Dendritic cell treated with granulocyte-macrophage colony-stimulating factor and Interleukin-4, amounts not matched to agents 40 ng/mL and 50 ng/mL, for 4 days (primary cell): ENCODE results near the gene LEFTY1.

Experiments
- H3K27ac Mint-ChIP-seq: one replicate; pipeline ENCODE4 v1.8.0; 2022; ENCODE audit warnings: mild to moderate bottlenecking, mixed read lengths
- H3K27me3 Mint-ChIP-seq: one replicate; pipeline ENCODE4 v1.8.0; 2022; ENCODE audit warnings: mild to moderate bottlenecking, mixed read lengths
- H3K36me3 Mint-ChIP-seq: one replicate; pipeline ENCODE4 v1.8.0; 2022; ENCODE audit warnings: low read depth, mixed read lengths
- H3K4me1 Mint-ChIP-seq: one replicate; pipeline ENCODE4 v1.8.0; 2022; ENCODE audit warnings: low read depth, mixed read lengths
- H3K4me3 Mint-ChIP-seq: one replicate; pipeline ENCODE4 v1.8.0; 2022; ENCODE audit warnings: mild to moderate bottlenecking, moderate library complexity, mixed read lengths
- H3K9me3 Mint-ChIP-seq: one replicate; pipeline ENCODE4 v1.8.0; 2022; ENCODE audit warnings: mixed read lengths
- intact Hi-C: fragments of 100-400 bp; cut with micrococcal nuclease; formaldehyde crosslinking; loops from one replicate; pipeline ENCODE4 v1.15.0; 2022

The LEFTY1 gene

GRCh38 chr1:225923381-225923691 lies 34.4 kb upstream of the LEFTY1 start:
- Mint-ChIP-seq H3K4me1 (peaks cover 49% of the 10 kb centered on the region), H3K9me3 (no peaks in the 10 kb centered on the region), H3K27ac (peak overlapping the region; percentile 91), H3K27me3 (no peaks in the 10 kb centered on the region), H3K4me3 (peak overlapping the region; percentile 85), H3K36me3 (peaks cover 55% of the 10 kb centered on the region)
- intact Hi-C loops: loop anchor here (5.0 kb wide), 1 partner anchor 456 kb away; no protein-coding TSS in a partner anchor

- H3K27me3 Mint-ChIP-seq: no peaks in the 10 kb centered on the region
- no peaks in the 10 kb centered on the region for H3K9me3 Mint-ChIP-seq
- H3K27ac Mint-ChIP-seq: peak overlapping the region; percentile 91
- no peak overlapping the region for H3K4me3 Mint-ChIP-seq
- intact Hi-C loops: loop anchor here (5.0 kb wide), 1 partner anchor 455 kb away; no protein-coding TSS in a partner anchor
- H3K4me1 Mint-ChIP-seq: peaks cover 49% of the 10 kb centered on the region
- peaks cover 68% of the 10 kb centered on the region for H3K36me3 Mint-ChIP-seq
Observed at GRCh38 chr1:225921734-225922709, 33.1 kb upstream of the LEFTY1 start.

GRCh38 chr1:225919906-225920305 lies 31.0 kb upstream of the LEFTY1 start:
- peak overlapping the region; percentile 77 for H3K27ac Mint-ChIP-seq
- H3K4me1 Mint-ChIP-seq: peaks cover 43% of the 10 kb centered on the region
- no peaks in the 10 kb centered on the region for H3K27me3 Mint-ChIP-seq
- H3K9me3 Mint-ChIP-seq: no peaks in the 10 kb centered on the region
- intact Hi-C loops: loop anchor here (5.0 to 10.0 kb wide), 3 partner anchors 55 to 453 kb away; partner anchors contain the start of gene SRP9
- H3K4me3 Mint-ChIP-seq: no peak overlapping the region
- H3K36me3 Mint-ChIP-seq: peaks cover 89% of the 10 kb centered on the region

GRCh38 chr1:225918280-225918679 lies 29.3 kb upstream of the LEFTY1 start:
- peaks cover 40% of the 10 kb centered on the region for H3K4me1 Mint-ChIP-seq
- intact Hi-C loops: loop anchor here (10.0 kb wide), 2 partner anchors 57 to 143 kb away; partner anchors contain the start of gene SRP9
- no peaks in the 10 kb centered on the region for H3K9me3 Mint-ChIP-seq
- peaks cover 84% of the 10 kb centered on the region for H3K36me3 Mint-ChIP-seq
- no peak overlapping the region for H3K27ac Mint-ChIP-seq
- H3K27me3 Mint-ChIP-seq: no peaks in the 10 kb centered on the region
- no peak overlapping the region for H3K4me3 Mint-ChIP-seq

GRCh38 chr1:225917536-225917935 lies 28.6 kb upstream of the LEFTY1 start:
- no peak overlapping the region for H3K27ac Mint-ChIP-seq
- no peak overlapping the region for H3K4me3 Mint-ChIP-seq

GRCh38 chr1:225917101-225917500 lies 28.2 kb upstream of the LEFTY1 start:
- no peak overlapping the region for H3K27ac Mint-ChIP-seq
- peaks cover 80% of the 10 kb centered on the region for H3K36me3 Mint-ChIP-seq
- no peak overlapping the region for H3K4me3 Mint-ChIP-seq
- H3K4me1 Mint-ChIP-seq: peaks cover 28% of the 10 kb centered on the region
- H3K9me3 Mint-ChIP-seq: no peaks in the 10 kb centered on the region
- intact Hi-C loops: loop anchor here (10.0 kb wide), 2 partner anchors 58 to 142 kb away; partner anchors contain the start of gene SRP9
- no peaks in the 10 kb centered on the region for H3K27me3 Mint-ChIP-seq

More at GRCh38 chr1:225917536-225917935, 28.6 kb upstream of the LEFTY1 start:
- Mint-ChIP-seq H3K36me3 (peaks cover 83% of the 10 kb centered on the region), H3K9me3 (no peaks in the 10 kb centered on the region), H3K27me3 (no peaks in the 10 kb centered on the region), H3K4me1 (peaks cover 33% of the 10 kb centered on the region)
- intact Hi-C loops: loop anchor here (10.0 kb wide), 2 partner anchors 57 to 143 kb away; partner anchors contain the start of gene SRP9

GRCh38 chr1:225915538-225915991 lies 26.6 kb upstream of the LEFTY1 start:
- peaks cover 13% of the 10 kb centered on the region for H3K4me1 Mint-ChIP-seq
- H3K27me3 Mint-ChIP-seq: peaks cover 4% of the 10 kb centered on the region
- intact Hi-C loops: loop anchor here (10.0 kb wide), 2 partner anchors 59 to 141 kb away; partner anchors contain the start of gene SRP9
- H3K9me3 Mint-ChIP-seq: no peaks in the 10 kb centered on the region
- H3K27ac Mint-ChIP-seq: no peak overlapping the region
- peaks cover 64% of the 10 kb centered on the region for H3K36me3 Mint-ChIP-seq
- no peak overlapping the region for H3K4me3 Mint-ChIP-seq

GRCh38 chr1:225914947-225915346 lies 26.0 kb upstream of the LEFTY1 start:
- H3K27ac Mint-ChIP-seq: no peak overlapping the region
- H3K27me3 Mint-ChIP-seq: peaks cover 4% of the 10 kb centered on the region
- intact Hi-C loops: loop anchor here (10.0 kb wide), 2 partner anchors 60 to 140 kb away; partner anchors contain the start of gene SRP9
- H3K4me3 Mint-ChIP-seq: no peak overlapping the region
- H3K36me3 Mint-ChIP-seq: peaks cover 58% of the 10 kb centered on the region
- H3K4me1 Mint-ChIP-seq: peaks cover 7% of the 10 kb centered on the region
- no peaks in the 10 kb centered on the region for H3K9me3 Mint-ChIP-seq

GRCh38 chr1:225914391-225914790 lies 25.4 kb upstream of the LEFTY1 start:
- H3K36me3 Mint-ChIP-seq: peaks cover 53% of the 10 kb centered on the region
- H3K9me3 Mint-ChIP-seq: no peaks in the 10 kb centered on the region
- H3K27ac Mint-ChIP-seq: no peak overlapping the region
- H3K4me1 Mint-ChIP-seq: peaks cover 1% of the 10 kb centered on the region
- intact Hi-C loops: loop anchor here (10.0 kb wide), 2 partner anchors 60 to 140 kb away; partner anchors contain the start of gene SRP9
- peaks cover 4% of the 10 kb centered on the region for H3K27me3 Mint-ChIP-seq
- H3K4me3 Mint-ChIP-seq: no peak overlapping the region

GRCh38 chr1:225911191-225912130 lies 22.5 kb upstream of the LEFTY1 start:
- Mint-ChIP-seq H3K4me1 (no peaks in the 10 kb centered on the region), H3K4me3 (no peak overlapping the region), H3K36me3 (peaks cover 23% of the 10 kb centered on the region), H3K9me3 (no peaks in the 10 kb centered on the region), H3K27me3 (peaks cover 4% of the 10 kb centered on the region), H3K27ac (no peak overlapping the region)
- intact Hi-C loops: loop anchor here (1.0 to 10.0 kb wide), 3 partner anchors 63 to 436 kb away; partner anchors contain the start of gene SRP9

- intact Hi-C loops: no loop called here
- H3K4me1 Mint-ChIP-seq: no peaks in the 10 kb centered on the region
- peaks cover 4% of the 10 kb centered on the region for H3K27me3 Mint-ChIP-seq
- H3K36me3 Mint-ChIP-seq: peaks cover 5% of the 10 kb centered on the region
- H3K4me3 Mint-ChIP-seq: no peak overlapping the region
- no peak overlapping the region for H3K27ac Mint-ChIP-seq
- no peaks in the 10 kb centered on the region for H3K9me3 Mint-ChIP-seq
Observed at GRCh38 chr1:225909477-225909876, 20.5 kb upstream of the LEFTY1 start.

GRCh38 chr1:225908773-225909172 lies 19.8 kb upstream of the LEFTY1 start:
- Mint-ChIP-seq H3K36me3 (peaks cover 5% of the 10 kb centered on the region), H3K9me3 (no peaks in the 10 kb centered on the region), H3K27ac (no peak overlapping the region), H3K27me3 (peaks cover 4% of the 10 kb centered on the region), H3K4me3 (no peak overlapping the region), H3K4me1 (no peaks in the 10 kb centered on the region)
- intact Hi-C loops: no loop called here

- H3K4me3 Mint-ChIP-seq: no peak overlapping the region
- no peak overlapping the region for H3K27ac Mint-ChIP-seq
- H3K9me3 Mint-ChIP-seq: no peaks in the 10 kb centered on the region
- H3K27me3 Mint-ChIP-seq: peaks cover 4% of the 10 kb centered on the region
- no peaks in the 10 kb centered on the region for H3K4me1 Mint-ChIP-seq
- H3K36me3 Mint-ChIP-seq: peaks cover 5% of the 10 kb centered on the region
- intact Hi-C loops: no loop called here
Observed at GRCh38 chr1:225908013-225908640, 19.2 kb upstream of the LEFTY1 start.
